HepG2 (cell line): ENCODE results near the gene AMBRA1.

Experiments used
- CHD2 ChIP-seq: IDR thresholded peaks from 2 replicates; pipeline ENCODE4 v1.6.1; 2011; ENCODE audit warnings: low read depth, low read length, improper control_type of control experiment
- EZH2 ChIP-seq: conservative IDR thresholded peaks from 2 replicates; pipeline ENCODE4 v1.6.1; 2012; ENCODE audit warnings: mild to moderate bottlenecking, low read depth, low read length, moderate library complexity
- GATAD2A ChIP-seq: IDR thresholded peaks from 2 replicates; pipeline ENCODE4 v1.6.1; 2016
- HNF4G ChIP-seq, 2 experiments: sonication (generic) in 1 of 2; formaldehyde crosslinking in 1 of 2; IDR thresholded peaks; 2 replicates each; pipeline versions ENCODE4 v1.4.0 to v1.6.1; 2011 to 2020; ENCODE audit warnings: borderline replicate concordance in 2 of 2, low read depth in 2 of 2, mild to moderate bottlenecking in 2 of 2, low read length in 1 of 2, missing genetic modification reagents in 1 of 2, moderate library complexity in 1 of 2
- HOXA5 ChIP-seq: sonication (generic); formaldehyde crosslinking; IDR thresholded peaks from 2 replicates; pipeline ENCODE4 v1.4.0; 2020; ENCODE audit warnings: missing genetic modification reagents
- KDM1A ChIP-seq: IDR thresholded peaks from 2 replicates; pipeline ENCODE4 v1.6.1; 2016; ENCODE audit warnings: missing compliant biosample characterization
- SNRNP70 ChIP-seq: fragments of 200-400 bp; formaldehyde crosslinking; IDR thresholded peaks from 2 replicates; pipeline ENCODE4 v1.6.1; 2017; ENCODE audit warnings: mild to moderate bottlenecking, low read depth, low read length, moderate library complexity
- SP2 ChIP-seq: sonication (generic); formaldehyde crosslinking; IDR thresholded peaks from 2 replicates; pipeline ENCODE4 v1.5.1; 2020; ENCODE audit warnings: mild to moderate bottlenecking, missing genetic modification reagents
- ZNF501 ChIP-seq: sonication (generic); formaldehyde crosslinking; IDR thresholded peaks from 2 replicates; pipeline ENCODE4 v1.5.1; 2020; ENCODE audit warnings: mild to moderate bottlenecking, moderate library complexity, missing genetic modification reagents
- ZNF563 ChIP-seq: sonication (generic); formaldehyde crosslinking; IDR thresholded peaks from 2 replicates; pipeline ENCODE4 v1.8.0; 2022; ENCODE audit warnings: mild to moderate bottlenecking, moderate library complexity, missing genetic modification reagents
- ZNF749 ChIP-seq: sonication (generic); formaldehyde crosslinking; IDR thresholded peaks from 2 replicates; pipeline ENCODE4 v1.8.0; 2022; ENCODE audit warnings: mild to moderate bottlenecking, missing genetic modification reagents, moderate library complexity, borderline replicate concordance
- TF ChIP-seq, protein P1 (sequence below): IDR thresholded peaks from 2 replicates; pipeline ENCODE4 v1.6.1; 2016; ENCODE audit warnings: mild to moderate bottlenecking
- TF ChIP-seq, protein P2 (sequence below): sonication (generic); formaldehyde crosslinking; IDR thresholded peaks from 2 replicates; pipeline ENCODE4 v1.5.0; 2020; ENCODE audit warnings: mild to moderate bottlenecking, missing genetic modification reagents, moderate library complexity

DNA sequence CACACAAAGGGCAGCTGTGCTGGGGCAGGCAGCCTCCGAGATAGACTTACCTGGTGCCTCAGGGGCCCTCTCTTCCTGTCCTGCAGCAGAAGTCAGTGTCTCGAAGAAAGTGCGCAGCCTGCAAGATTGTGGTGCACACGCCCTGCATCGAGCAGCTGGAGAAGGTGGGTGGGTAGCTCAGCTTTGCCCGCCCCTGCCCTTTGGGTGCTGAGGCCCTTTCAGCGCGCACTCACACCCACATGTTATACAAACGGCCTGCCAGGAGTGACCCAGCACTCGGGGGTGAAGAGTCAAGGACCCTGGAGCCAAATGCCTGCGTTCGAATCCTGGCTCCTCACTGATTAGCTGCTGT lies 225.9 kb downstream of the AMBRA1 start:
- TF ChIP-seq, protein P1, sequence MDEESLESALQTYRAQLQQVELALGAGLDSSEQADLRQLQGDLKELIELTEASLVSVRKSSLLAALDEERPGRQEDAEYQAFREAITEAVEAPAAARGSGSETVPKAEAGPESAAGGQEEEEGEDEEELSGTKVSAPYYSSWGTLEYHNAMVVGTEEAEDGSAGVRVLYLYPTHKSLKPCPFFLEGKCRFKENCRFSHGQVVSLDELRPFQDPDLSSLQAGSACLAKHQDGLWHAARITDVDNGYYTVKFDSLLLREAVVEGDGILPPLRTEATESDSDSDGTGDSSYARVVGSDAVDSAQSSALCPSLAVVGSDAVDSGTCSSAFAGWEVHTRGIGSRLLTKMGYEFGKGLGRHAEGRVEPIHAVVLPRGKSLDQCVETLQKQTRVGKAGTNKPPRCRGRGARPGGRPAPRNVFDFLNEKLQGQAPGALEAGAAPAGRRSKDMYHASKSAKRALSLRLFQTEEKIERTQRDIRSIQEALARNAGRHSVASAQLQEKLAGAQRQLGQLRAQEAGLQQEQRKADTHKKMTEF = no peak
- TF ChIP-seq SNRNP70 = no peak
- TF ChIP-seq ZNF501 (CRISPR knock-in tag) = no peak
- no peak for TF ChIP-seq SP2 (CRISPR knock-in tag)
- TF ChIP-seq CHD2 = no peak
- TF ChIP-seq ZNF563 (CRISPR knock-in tag) = no peak
- TF ChIP-seq, protein P2, sequence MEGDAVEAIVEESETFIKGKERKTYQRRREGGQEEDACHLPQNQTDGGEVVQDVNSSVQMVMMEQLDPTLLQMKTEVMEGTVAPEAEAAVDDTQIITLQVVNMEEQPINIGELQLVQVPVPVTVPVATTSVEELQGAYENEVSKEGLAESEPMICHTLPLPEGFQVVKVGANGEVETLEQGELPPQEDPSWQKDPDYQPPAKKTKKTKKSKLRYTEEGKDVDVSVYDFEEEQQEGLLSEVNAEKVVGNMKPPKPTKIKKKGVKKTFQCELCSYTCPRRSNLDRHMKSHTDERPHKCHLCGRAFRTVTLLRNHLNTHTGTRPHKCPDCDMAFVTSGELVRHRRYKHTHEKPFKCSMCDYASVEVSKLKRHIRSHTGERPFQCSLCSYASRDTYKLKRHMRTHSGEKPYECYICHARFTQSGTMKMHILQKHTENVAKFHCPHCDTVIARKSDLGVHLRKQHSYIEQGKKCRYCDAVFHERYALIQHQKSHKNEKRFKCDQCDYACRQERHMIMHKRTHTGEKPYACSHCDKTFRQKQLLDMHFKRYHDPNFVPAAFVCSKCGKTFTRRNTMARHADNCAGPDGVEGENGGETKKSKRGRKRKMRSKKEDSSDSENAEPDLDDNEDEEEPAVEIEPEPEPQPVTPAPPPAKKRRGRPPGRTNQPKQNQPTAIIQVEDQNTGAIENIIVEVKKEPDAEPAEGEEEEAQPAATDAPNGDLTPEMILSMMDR (CRISPR knock-in tag) = no peak
- TF ChIP-seq HNF4G (IDR thresholded peaks at IDR 0.05; ENCODE audit: borderline replicate concordance, low read depth, low read length) = no peak
- no peak for TF ChIP-seq HNF4G (CRISPR knock-in tag; IDR thresholded peaks at IDR 0.05; ENCODE audit: borderline replicate concordance, low read depth)
- TF ChIP-seq EZH2 = no peak
- no peak for TF ChIP-seq KDM1A (CRISPR knock-in tag)
- TF ChIP-seq GATAD2A (CRISPR knock-in tag) = no peak
- TF ChIP-seq HOXA5 = no peak
- no peak for TF ChIP-seq ZNF749 (CRISPR knock-in tag)
